Endometrial microvascular endothelial cells (primary cell): ENCODE results near the gene STX4. TPM values are rescaled to one million over a fixed set of nuclear protein-coding genes. Genes with fewer than 3 reads are reported as not detected.
"Not testable (repeated sequence)": the region's sequence is repeated elsewhere in the genome, so short reads cannot be mapped to it uniquely, and the experiment has no call there.

Experiments
- in situ Hi-C: cut with HindIII; loops from 2 replicates; pipeline ENCODE4 v1.10.0; 2017; ENCODE audit warnings: low sequenced_read_pairs, low pct_unique_long_range_greater_than_20kb; ENCODE audit errors: inconsistent ontology term
- total RNA-seq: library from RNA; depleted of rRNA; stranded (reverse); fragments of >200 nt; gene quantifications from one replicate; pipeline ENCODE4 v1.2.3, GENCODE V29; 2015; ENCODE audit errors: inconsistent ontology term

Gene STX4
- total RNA-seq, 1 donor from 2014 or later, result 35.9 TPM

DNA sequence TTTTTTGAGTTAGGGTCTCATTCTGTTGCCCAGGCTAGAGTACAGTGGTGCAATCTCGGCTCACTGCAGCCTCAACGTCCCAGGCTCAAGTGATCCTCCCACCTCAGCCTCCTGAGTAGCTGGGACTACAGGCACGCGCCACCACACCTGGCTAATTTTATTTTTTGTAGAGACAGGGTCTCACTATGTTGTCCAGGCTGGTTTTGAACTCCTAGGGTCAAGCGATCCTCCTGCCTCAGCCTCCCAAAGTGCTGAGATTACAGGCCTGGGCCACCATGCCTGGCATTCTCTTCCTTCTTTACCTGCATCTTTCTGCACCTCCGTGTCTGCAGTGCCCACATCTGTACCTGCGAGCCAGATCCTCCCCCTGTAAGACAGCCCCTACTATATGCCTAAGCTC lies 21.5 kb upstream of the STX4 start:
- in situ Hi-C loops, result not testable (repeated sequence)

DNA sequence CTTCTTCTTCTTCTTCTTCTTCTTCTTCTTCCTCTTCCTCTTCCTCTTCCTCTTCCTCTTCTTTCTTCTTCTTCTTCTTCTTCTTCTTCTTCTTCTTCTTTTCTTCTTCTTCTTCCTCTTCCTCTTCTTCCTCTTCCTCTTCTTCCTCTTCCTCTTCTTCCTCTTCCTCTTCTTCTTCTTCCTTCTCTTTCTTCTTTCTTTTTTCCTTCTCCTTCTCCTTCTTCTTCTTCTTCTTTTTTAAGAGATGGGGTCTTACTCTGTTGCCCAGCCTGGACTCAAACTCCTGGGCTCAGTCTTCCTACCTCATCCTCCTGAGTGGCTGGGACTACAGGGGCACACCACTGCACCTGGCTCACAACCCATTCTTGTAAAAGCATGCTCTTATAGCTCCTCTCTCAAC lies 20.1 kb upstream of the STX4 start:
- in situ Hi-C loops, result not testable (repeated sequence)

GRCh38 chr16:31016018-31016417 lies 17.3 kb upstream of the STX4 start:
- in situ Hi-C loops, result no loop called here

GRCh38 chr16:31017756-31018155 lies 15.6 kb upstream of the STX4 start:
- in situ Hi-C loops, result not testable (repeated sequence)

DNA sequence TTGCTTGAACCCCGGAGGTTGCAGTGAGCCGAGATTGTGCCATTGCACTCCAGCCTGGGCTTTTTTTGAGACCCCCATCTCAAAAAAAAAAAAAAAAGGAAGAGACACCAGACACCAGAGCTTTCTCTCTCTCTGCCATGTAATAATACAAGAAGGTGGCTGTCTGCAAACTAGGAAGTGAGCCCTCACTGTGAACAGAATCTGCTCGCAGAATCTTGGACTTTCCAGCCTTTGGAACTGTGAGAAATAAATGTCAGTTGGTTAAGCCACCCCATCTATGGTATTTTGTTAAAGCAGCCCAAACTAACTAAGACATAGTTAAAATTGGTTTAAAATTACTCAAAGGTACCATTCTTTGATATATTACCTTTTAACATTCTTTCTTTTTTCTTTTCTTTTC lies 12.8 kb upstream of the STX4 start:
- in situ Hi-C loops, result no loop called here

DNA sequence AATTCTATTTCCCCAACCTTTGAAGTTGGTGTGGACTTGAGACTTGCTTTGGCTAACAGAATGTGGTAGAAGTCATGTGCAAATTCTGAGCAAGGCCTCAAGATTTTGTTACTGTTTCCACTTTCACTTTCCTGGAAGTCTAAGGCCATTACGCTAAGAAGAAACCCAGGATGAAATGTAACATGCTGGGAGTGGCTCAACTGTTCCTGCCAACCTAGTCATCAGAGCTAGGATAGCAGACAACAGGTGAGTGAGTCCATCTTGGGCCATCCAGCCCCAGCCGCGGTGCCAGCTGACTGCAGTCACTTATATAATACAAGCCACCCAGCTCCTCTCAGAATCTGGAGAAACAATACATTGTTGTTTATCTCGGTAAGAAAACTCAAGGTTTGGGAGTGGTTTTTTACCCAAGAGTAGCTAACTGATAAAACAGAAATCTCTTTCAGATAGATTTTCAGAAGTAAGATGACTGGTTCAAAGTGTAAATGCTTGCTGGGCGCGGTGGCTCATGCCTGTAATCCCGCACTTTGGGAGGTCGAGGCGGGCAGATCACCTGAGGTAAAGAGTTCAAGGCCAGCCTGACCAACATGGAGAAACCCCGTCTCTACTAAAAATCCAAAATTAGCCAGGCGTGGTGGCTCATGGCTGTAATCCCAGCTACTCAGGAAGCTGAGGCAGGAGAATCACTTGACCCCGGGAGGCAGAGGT lies 10.7 kb upstream of the STX4 start:
- in situ Hi-C loops, result no loop called here

GRCh38 chr16:31023252-31023602 lies 10.1 kb upstream of the STX4 start:
- in situ Hi-C loops, result no loop called here

DNA sequence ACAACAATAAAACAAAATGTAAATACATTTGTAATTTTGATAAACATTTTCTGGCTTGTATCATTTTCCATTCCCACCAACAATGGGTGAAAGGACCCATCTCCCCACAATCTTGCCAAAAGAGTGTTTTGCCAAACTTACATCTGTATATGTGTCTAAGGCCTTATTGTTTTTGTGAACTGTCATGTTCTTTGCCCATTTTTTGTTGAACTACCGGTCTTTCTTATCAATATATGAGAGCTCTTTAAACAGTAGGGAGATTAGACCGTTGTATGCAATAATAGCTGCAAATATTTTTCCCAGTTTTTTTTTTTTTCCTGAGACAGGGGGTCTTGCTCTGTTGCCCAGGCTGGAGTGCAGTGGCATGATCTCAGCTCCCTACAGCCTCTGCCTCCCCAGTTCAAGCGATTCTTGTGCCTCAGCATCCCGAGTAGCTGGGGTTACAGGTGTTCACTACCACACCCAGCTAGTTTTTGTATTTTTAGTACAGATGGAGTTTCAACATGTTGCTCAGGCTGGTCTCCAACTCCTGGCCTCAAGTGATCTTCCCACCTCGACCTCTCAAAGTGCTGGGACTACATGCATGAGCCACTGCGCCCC lies 9.6 kb upstream of the STX4 start:
- in situ Hi-C loops, result no loop called here

GRCh38 chr16:31025339-31025738 lies 8.0 kb upstream of the STX4 start:
- in situ Hi-C loops, result no loop called here

DNA sequence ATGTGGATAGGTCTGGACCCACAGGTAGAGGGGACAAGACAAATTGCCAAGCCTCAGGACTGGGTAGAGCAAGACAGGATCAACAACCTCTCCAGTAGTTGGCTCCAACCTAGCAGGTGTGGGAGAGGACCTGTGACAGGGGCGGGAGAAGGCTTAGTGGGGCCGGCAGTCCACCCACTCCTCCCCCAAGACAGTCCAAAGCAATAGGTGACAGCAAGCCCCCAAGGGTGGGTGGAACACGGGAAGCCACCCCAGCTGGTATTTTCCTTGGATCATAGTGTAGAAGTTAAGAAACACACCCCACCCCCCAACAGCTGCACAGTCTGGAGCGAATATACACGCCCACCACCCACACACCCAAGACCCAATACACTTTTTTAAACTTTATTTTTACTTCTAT lies 4.1 kb upstream of the STX4 start:
- in situ Hi-C loops, result no loop called here

GRCh38 chr16:31031276-31031675 lies 2.1 kb upstream of the STX4 start:
- in situ Hi-C loops, result no loop called here

- in situ Hi-C loops, result no loop called here
Measured at GRCh38 chr16:31033709-31034492, 543 bp downstream of the STX4 start.

DNA sequence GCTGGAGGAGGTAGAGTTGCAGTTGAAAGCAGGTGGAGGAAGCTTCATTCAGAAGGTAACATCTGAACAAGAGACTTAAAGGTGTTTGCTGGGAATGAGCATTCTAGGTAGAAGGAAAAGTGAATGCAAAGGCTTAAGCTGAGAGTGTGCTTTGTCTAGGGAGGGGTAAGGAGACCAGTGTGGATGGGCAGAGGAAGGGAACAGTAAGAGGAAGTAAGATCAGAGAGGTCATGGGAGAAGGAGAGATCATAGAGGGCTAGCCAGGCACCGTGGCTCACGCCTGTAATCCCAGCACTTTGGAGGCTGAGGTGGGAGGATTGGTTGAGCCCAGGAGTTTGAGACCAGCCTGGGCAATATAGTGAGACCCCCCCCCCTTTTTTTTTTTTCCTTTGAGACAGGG lies 3.3 kb downstream of the STX4 start:
- in situ Hi-C loops, result no loop called here

- in situ Hi-C loops, result no loop called here
Measured at GRCh38 chr16:31038993-31039392, 5.6 kb downstream of the STX4 start.

DNA sequence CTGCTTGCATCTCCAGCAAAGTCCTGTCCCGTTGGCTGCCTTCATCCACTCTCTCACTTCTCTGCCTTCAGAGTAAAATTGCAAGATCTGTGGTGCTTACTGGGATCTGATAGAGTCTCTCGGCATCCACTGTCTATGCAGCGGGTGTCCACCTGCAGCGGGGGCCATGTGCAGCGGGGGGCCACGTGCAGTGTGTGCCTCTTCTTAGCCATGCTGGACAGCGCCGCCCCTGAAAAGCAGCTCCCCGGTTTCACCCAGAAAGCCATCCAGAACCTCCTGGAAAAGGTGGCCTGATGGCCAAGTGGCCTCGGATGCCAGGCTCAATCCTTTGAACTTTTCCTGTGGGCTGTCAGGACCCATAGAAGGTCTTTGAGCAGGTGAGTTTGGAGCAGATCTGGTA lies 9.5 kb downstream of the STX4 start:
- in situ Hi-C loops, result no loop called here

- in situ Hi-C loops, result no loop called here
Measured at GRCh38 chr16:31043352-31043751, 10.0 kb downstream of the STX4 start.

DNA sequence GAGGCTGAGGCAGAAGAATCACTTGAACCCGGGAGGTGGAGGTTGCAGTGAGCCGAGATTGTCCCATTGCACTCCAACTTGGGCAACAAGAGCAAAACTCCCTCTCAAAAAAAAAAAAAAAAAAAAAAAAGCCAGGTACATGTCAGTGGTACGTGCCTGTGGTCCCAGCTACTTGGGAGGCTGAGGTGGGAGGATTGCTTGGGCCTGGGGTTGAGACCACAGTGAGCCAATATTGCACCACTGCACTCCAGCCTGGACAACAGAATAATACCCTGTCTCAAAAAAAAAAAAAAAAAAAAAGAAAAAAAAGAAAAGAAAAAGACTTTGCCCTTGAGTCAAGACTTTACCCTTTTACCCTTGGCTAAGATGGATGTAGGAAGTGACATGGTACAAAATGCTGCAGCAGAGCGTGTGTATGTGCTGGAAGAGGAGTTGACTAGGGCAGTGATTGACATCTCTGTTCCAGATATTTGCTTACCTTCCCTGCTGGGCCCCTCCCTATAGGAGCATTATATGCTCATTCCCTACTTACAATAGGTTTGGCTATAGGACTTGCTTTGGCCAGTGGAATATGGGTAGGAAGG lies 10.6 kb downstream of the STX4 start:
- in situ Hi-C loops, result no loop called here

GRCh38 chr16:31050280-31051030 lies 17.1 kb downstream of the STX4 start:
- in situ Hi-C loops, result loop anchor here (25.0 kb wide), 1 partner anchor 88 kb away; the partner anchor contains the start of gene SETD1A

GRCh38 chr16:31052114-31052513 lies 18.8 kb downstream of the STX4 start:
- in situ Hi-C loops, result loop anchor here (25.0 kb wide), 1 partner anchor 90 kb away; the partner anchor contains the start of gene SETD1A
